Measurements from ENCODE around the gene ERG.

ERG gene

GRCh38 chr21:38429011-38429410, 69.3 kb downstream of the ERG start:
- Histone ChIP-seq H3K27ac (no peak overlapping the region), H3K36me3 (peaks cover 0 to 6% (median 0%) of the 10 kb centered on the region in 3 donors), H3K27me3 (no peaks in the 10 kb centered on the region), H3K4me3 (no peak overlapping the region), H3K4me1 (peaks cover 0 to 30% (median 1%) of the 10 kb centered on the region in 4 donors), H3K9me3 (no peaks in the 10 kb centered on the region)
- DNase-seq: no peak
- TF ChIP-seq CTCF (IDR thresholded peaks at IDR 0.05): no peak
- intact Hi-C loops (cut with DNase I; ENCODE audit: low total_unique reads): no loop called here

GRCh38 chr21:38428211-38428610, 70.1 kb downstream of the ERG start:
- intact Hi-C loops (cut with DNase I; ENCODE audit: low total_unique reads): no loop called here
- Histone ChIP-seq H3K36me3 (peaks cover 2 to 9% (median 2%) of the 10 kb centered on the region in 3 donors), H3K27me3 (no peaks in the 10 kb centered on the region), H3K4me3 (no peak overlapping the region), H3K27ac (no peak overlapping the region), H3K9me3 (no peaks in the 10 kb centered on the region), H3K4me1 (peaks cover 0 to 24% (median 0%) of the 10 kb centered on the region in 4 donors)
- no peak for DNase-seq
- no peak for TF ChIP-seq CTCF (IDR thresholded peaks at IDR 0.05)

- peaks cover 15 to 40% (median 36%) of the 10 kb centered on the region in 3 donors for H3K36me3 ChIP-seq
- TF ChIP-seq CTCF (IDR thresholded peaks at IDR 0.05): no peak
- no peak overlapping the region for H3K4me3 ChIP-seq
- intact Hi-C loops (cut with DNase I; ENCODE audit: low total_unique reads): no loop called here
- no peaks in the 10 kb centered on the region for H3K9me3 ChIP-seq
- no peak overlapping the region for H3K27ac ChIP-seq
- H3K4me1 ChIP-seq: no peaks in the 10 kb centered on the region
- H3K27me3 ChIP-seq: no peaks in the 10 kb centered on the region
- no peak for DNase-seq
Measured at GRCh38 chr21:38424305-38425019, 73.8 kb downstream of the ERG start.

- H3K36me3 ChIP-seq: peaks cover 15 to 40% (median 36%) of the 10 kb centered on the region in 3 donors
- no peak overlapping the region for H3K27ac ChIP-seq
- intact Hi-C loops (cut with DNase I; ENCODE audit: low total_unique reads): no loop called here
- H3K9me3 ChIP-seq: no peaks in the 10 kb centered on the region
- H3K4me1 ChIP-seq: no peaks in the 10 kb centered on the region
- H3K27me3 ChIP-seq: no peaks in the 10 kb centered on the region
- DNase-seq: no peak
- TF ChIP-seq CTCF (IDR thresholded peaks at IDR 0.05): no peak
- H3K4me3 ChIP-seq: no peak overlapping the region
Measured at GRCh38 chr21:38422082-38422481, 76.2 kb downstream of the ERG start.

- H3K9me3 ChIP-seq: no peaks in the 10 kb centered on the region
- intact Hi-C loops (cut with DNase I; ENCODE audit: low total_unique reads): no loop called here
- no peak overlapping the region for H3K27ac ChIP-seq
- H3K4me3 ChIP-seq: no peak overlapping the region
- H3K4me1 ChIP-seq: no peaks in the 10 kb centered on the region
- peaks cover 15 to 47% (median 45%) of the 10 kb centered on the region in 3 donors for H3K36me3 ChIP-seq
- DNase-seq: no peak
- no peak for TF ChIP-seq CTCF (IDR thresholded peaks at IDR 0.05)
- H3K27me3 ChIP-seq: no peaks in the 10 kb centered on the region
Measured at GRCh38 chr21:38420140-38420539, 78.1 kb downstream of the ERG start.

Data from tibial artery (tissue), 4 donors.